GF-D8 (cell line): ENCODE data around the gene TBXAS1.

Source experiments
- DNase-seq: peaks from one replicate; lab custom pipeline; 2025; lab: John Stamatoyannopoulos, UW

The TBXAS1 gene

DNA sequence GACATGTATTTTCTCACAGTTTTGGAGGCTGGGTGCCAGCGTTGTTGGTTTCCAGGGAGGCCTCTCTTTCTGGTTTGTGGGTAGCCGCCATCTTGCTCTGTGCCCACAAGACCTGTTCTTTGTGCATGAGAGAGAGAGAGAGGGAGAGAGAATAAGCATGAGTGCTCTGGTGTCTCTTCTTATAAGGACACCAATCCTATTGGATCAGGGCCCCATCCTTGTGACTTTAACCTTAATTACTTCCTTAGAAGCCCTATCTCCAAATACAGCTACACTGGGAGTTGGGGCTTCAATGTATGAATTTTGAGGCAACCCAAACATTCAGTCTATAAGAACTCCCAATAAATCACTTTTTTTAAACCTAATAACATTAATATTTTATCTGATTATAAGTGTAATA lies 119.1 kb downstream of the TBXAS1 start:
- DNase-seq = no peak

DNA sequence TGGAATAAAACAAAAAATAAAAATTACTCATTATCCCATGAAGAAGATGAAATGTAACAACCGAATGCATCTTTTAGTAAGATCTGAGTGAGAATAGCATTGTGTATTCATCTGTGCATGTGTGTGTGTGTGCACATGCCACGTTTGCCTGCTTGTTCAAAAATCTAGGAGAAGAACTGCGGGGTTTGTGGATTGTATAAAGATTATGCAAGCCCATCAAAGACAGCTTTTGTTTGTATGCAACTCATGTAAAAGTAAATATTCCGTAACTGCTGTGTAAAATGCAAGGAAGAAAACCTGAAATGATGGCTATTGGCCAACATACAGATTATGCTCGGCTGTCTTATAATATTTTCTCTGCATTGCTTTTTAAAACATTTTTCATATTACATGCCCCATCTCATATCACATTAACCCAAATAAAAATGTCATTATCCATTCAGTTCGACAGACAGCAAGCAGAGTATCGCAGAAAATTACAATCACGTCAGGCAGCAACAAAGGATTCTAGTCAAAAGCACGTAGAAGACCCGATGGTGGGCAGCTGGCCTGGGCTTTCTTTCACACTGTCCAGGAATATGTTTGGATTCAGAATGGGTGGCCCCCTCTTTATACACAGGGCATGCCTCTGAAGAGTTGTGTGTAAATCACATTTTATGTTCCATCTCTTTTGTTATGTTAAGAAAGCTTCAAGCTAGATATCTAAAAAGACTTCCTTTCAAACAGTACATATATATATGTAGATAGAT lies 119.7 kb downstream of the TBXAS1 start:
- no peak for DNase-seq

DNA sequence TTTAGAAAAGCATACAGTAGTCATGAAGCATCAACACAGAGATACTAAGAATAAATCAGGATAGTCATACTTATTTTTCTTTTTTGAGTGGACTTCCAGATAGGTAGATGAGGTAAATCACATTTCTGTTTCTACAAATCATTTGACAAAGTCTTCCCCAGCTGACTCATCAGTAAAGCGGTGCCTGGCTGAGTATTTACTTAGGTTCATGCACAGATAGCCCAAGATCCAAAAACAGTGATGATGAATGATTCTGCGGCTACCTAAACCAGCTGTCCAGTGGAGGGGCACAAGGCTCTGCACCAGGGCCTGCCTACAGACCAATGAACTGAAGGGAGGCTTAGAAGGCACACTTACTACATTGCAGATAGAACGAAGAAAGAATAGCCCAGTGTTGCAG lies 120.6 kb downstream of the TBXAS1 start:
- no peak for DNase-seq

DNA sequence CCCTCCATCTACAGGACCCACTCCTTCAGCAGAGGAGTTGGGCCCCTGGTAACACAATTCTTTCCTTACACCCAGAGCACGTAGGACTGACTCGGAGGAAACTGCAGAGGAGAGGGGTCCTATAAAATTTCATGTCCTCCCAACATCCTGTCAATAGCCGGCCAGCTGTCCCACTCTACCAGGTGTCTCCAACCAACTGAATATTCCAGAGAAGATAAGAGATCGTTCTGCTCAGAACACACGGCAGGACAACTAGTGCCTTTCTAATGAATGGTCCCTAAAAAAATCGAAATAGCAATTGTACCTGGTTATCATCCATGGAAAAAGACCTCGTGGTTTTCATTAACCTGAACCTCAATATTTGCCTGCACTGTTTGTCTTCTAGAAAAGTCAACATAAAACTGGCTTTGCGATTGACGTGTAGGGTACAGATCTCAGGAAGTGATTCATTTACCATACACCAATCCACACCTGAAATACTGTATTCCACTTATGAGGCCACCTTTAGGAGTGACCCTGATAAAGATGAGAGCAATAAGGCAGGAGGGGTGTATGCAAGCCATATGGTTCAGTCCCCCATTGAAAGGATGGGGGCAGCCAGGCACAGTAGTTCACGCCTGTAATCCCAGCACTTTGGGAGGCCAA lies 121.9 kb downstream of the TBXAS1 start:
- DNase-seq = no peak

DNA sequence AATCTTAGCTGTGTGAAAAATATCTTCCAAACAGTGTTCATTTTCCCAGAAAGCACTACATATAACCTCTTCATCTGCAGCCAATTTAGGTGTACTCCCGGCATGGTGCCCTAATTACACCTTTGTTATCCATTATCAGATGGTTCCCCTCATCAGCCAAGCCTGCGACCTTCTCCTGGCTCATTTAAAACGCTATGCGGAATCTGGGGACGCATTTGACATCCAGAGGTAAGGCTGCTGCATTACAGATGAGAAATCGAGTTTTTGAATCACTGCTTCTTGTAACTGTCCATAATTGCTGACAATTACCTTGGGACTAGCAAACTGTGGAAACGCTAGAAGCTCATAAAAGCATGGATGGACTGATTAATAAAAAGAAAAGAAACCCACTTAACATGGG lies 124.2 kb downstream of the TBXAS1 start:
- no peak for DNase-seq

DNA sequence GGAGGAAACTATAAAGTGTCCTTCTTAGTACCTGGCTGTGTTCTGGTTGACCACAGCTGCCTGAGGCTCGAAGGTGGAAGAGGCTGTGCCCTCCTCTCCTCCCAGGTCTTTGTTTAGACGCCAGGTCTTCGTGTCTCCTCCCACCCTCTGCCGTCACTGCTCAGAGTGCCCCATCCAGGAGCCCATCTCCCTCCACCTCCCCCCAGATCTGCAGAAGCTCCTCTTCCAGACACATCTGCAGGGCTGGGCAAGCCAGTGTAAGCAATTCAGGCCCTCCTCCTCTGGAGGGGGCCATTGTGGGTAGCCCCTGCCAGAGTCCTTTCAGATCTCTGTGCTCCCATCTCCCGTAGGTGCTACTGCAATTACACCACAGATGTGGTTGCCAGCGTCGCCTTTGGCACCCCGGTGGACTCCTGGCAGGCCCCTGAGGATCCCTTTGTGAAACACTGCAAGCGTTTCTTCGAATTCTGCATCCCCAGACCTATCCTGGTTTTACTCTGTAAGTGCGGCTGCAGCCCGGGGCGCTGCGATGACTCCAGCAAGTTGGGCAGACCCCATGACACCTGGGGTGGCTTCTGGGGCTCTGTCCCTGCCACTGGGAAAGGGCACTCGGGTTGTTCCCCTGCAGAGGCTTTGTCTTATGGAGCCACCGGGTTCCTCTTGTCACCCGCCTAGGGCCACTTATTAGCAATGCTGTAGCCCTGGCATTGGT lies 126.2 kb downstream of the TBXAS1 start:
- DNase-seq = no peak

DNA sequence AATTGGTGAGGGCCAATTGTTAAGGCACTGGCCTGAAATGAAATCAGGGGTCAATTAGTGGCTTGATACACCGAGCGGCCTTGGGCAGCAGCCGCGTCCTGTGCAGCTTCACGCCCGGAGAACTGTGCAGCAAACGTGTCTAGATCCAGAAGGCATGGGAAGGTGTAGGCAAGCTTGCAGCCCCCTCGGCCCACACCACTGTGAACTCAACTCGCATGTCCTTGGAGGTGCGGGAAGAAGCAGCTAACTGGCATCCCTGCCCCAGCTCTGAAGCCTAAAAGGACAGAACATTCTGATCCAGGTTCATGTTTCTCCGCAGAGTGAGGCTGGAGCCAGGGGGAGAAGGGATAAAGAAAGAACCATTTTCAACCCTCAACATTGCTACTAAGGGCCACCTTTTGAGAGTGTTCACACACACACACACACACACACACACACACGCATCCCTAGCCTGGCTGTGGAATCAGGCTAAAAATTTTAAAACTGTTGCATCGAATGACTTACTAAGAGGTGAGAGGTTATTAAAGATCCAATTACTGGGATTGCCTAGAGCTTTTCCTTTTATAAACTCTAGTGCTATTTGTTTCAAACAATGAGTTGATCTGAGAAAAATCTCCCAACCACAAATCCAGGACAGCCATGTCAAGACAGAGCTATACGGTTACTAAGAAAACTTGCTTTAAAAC lies 129.7 kb downstream of the TBXAS1 start:
- no peak for DNase-seq

DNA sequence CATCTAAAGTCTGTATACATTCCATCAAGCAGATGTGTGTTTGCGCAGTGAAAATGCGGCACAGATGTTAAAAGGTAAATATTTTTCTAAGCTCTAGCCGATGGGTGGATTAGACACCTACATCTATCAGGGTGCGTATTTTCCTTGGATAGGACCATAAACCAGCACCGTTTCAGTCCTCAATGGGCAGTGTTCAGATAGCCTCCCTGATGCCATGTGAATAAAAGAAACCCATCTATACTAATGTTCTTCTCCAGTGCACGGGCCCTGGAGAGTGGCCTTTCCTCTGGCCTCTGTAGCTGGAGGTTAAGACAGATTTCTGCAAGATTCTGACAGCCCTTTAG lies 130.2 kb downstream of the TBXAS1 start:
- no peak for DNase-seq

DNA sequence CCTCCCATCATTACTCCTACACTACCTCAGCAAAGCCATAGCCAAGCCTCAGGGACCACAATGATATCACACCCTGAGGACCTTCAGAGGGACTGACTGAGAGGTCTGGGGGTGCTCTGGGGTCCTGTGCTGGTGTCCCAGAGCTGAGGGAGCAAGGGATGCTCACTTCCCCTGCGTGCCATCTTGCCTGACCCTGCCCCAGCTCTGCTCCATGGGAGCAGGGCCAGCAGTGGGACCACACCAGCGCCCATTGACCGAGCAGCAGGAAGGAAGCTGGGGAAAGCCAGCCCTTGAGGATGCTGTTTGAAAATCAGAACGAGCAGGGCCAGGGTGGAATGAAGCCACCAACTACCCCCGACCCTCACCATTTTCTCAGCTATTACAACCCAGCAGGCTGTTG lies 130.7 kb downstream of the TBXAS1 start:
- DNase-seq = no peak

DNA sequence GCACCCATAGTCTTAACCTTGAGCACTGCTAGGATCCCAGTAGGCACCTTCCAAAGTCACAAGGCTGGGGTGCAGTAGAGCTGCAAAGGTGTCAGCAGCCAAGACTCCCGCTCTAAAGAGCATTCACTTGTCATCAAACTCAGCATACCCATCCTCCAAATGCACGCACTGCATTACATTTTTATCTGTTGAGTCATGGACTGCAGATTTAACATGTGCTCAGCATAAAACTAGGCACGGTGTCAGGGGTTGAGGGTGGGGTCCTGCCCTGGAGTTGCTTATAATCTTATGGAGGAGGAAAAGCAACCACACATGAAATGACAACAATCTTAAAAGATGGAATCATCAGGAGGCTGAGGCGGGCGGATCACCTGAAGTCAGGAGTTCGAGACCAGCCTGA lies 131.1 kb downstream of the TBXAS1 start:
- DNase-seq = no peak

DNA sequence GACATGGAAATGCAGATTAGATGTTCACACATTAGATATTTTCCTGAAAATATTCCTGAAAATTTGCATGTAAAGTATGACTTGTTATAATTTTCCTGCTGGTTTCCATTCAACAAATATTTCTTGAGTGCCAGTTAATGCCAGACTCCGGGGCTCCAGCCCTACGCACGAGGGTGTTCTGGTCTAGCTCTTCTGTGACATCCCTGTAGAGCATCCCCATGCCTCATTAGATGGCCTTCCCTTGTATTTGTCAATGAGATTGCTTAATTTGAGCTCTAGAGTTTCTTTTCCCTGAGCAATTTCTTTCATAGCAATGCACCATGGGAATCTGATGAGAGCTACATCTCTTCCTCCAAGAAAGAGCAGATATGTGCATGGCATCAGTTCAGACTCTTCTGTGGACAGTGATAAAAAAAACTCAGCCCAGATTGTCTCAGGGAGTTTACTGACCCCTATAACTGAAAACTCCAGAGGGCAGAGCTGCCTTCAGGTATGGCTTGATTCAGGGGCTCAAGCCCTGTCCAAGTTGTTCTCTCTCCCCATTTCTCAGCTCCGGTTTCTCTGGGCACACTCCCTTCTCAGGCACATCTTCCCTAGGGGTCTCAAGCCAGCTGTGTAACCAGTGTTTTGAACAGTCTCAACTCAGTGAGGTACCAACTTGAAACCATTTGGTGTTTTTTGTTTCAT lies 137.0 kb downstream of the TBXAS1 start:
- DNase-seq = no peak

DNA sequence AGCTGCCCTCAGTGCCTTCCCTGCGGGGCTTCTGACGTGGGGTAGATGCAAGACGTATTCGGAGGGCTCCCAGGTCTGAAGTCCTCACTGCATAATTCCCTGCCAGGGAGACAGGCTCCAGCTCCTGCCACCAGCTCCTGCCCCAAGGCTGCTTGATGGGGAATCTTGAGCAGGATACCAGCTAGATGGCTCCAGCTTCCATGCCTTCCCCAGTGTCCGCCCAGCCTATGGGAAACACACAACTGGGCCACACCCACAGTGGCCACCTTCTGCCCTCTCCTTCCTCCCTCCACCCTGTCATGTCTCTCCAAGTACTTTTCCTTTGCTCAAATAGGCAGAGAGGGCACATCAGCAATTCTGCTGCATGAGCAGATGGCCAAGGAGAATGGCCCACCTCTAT lies 137.9 kb downstream of the TBXAS1 start:
- no peak for DNase-seq

DNA sequence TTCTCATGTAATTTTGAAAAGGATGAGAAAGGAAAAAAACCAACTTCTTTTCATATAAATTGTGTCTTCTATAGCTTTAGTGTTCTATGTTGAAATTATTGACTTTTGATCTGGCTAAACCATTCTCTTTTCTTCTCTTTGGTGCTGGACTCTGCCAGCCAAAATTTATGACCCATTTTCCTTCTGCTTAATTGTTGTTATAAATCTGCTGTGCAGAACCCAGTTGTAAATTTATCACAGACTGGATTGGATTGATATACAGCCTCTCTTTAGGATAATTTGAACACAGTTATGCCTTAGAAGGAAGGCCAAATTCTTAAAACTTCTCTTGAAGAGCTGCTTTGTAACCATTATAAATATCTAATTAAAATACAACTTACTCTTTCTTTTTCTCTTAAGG lies 139.9 kb downstream of the TBXAS1 start:
- no peak for DNase-seq

DNA sequence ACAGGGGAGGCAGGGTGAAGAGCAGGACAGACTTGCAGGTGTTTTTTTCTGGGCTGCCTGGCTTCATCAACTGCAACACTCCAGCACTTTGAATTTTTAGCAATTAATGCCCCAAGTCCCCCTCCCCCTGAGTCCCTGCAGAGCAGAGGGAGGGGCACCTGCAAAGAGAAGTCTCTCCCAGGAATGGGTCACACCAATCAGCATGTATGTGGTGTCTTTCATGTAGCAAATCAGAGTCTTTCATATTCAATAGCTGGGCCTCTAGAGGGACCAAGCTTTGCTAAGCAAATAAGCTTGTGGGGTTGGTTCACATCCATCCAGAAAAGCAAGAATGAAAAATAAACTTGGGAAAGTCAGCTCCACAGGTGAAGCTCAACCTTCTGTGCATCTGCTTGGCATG lies 143.0 kb downstream of the TBXAS1 start:
- no peak for DNase-seq

DNA sequence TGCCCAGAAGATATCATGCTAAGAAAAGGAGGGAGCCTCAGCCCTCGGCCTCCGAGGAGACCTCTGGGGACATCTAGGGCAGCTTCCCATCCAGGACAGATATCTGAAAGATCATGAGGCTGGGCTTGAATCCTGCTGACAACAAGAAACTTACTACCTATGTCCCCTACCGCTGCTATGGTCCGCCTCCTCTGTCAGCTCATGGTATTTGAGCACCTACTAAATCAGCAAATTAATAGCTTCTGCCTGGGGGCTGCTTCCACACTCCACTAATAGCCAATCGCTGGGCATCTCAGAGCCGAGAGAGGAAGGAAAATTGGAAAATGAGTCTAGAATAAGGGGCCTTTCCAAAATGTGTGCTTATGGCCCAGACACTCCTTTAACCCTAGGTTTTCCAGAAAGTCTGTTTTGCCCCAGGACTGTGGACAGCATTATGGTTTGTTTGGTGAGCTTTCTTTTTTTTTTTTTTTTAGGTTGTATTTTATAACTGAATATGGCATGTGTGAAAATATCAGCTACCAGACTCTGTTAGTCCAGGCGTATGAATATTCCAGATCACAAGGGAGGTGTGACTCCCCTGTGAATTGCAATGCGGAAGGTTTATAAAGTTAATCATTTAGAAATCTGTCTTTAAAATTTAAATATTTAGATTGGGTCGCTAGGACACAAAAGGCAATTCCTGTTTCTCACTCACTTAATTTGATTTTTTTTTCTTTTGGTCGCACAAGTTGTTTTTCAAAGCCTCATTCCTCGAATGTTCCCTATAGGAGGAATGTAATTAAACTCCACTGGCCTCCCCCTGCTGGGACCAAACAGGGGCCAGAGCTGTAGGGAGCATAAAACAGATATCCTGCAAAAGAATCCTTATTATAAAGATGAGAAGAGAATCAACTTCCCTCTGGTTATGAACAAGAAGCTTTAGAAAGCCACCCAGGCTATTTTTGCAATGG lies 144.3 kb downstream of the TBXAS1 start:
- DNase-seq = no peak

DNA sequence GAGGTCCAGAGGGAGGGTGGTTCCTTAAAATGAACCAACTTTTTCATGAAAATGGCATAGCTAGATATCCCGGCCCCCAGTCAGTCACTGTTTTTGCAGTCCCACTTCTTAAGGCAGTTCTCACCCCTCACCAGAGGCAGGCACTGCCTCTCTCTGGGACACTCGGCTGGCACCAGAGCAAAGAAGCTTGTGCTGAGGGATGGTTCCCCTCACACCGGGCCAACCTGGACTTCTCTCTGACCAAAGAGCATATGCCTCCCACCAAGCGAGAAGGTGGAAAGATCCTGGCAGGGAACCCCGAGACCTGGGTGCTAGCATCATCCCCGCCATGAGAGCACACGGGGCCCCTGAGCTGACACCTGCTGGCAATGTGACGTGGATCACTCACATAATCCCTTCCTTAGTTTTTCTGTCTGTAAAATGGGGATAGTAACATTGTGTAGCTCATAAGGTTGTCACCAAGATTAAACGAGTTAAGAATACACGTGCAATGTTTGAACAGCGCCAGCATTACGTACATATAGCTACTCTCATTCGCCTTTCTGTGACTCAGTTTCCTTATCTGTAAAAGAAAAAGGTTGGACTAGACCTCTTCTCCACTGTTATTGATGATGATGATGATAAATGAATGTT lies 145.2 kb downstream of the TBXAS1 start:
- no peak for DNase-seq

DNA sequence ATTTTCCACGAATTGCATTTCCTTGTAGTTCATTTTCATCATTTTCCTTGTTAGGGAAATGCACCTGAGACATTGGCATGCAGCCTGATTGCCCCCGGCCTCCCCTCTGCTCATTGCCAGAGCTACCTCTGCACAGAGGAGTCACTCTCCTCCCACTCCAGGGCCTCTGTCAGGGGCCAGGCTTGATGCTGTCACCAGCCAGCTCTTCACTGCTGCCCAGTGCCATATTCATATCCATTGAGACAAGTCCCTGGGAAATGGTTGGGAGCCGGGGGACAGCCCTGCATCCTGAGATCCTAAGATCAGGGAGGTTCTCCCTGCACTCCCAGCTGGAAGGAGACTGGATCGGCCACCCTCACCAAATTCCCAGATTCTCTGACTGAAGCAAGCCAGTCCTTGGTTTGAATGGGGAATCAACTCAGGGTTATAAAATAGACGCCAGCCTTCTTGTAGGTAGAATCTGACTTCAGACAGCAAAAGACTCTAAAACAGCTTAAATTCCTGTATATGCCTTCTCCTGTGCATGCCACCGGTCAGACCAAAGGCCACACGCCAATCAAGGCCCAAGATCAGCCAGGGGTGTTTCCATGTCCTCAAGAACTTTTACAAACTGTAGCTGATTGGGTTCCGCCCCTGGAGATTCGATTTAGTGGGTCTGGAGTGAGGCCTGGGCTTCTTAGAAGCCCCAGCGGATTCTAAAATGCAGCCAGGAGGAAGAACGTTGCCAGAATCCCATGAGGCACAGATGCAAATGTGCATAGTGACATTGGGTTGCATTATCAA lies 147.2 kb downstream of the TBXAS1 start:
- DNase-seq = no peak

DNA sequence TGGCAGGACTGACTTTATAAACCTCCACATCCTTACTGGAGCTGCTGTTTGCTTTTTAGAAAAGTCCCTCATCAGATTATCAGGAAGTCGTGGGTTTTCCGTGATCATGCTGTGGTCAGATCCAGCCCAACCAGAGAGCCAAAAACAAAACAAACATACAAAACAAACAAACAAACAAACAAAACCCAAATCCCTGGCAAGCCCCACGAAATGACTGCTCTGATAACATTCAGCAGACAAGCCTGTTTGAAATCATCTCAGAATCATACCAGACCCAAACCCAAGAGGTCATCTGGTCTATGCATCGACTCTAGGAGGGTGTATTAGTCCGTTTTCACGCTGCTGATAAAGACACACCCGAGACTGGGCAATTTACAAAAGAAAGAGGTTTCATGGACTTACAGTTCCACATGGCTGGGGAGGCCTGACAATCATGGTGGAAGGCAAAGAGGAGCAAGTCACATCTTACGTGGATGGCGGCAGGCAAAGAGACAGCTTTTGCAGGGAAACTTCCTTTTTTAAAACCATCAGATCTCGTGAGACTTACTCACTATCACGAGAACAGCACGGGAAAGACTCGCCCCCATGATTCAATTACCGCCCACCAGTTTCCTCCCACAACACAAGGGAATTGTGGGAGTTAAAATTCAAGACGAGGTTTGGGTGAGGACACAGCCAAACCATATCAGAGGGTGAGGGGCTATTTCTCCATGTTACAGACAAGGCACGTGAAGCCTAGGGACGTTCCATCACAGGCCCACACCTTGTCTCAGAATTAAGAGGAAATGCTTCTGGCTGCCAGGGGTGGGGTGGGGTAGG lies 148.0 kb downstream of the TBXAS1 start:
- DNase-seq = no peak

DNA sequence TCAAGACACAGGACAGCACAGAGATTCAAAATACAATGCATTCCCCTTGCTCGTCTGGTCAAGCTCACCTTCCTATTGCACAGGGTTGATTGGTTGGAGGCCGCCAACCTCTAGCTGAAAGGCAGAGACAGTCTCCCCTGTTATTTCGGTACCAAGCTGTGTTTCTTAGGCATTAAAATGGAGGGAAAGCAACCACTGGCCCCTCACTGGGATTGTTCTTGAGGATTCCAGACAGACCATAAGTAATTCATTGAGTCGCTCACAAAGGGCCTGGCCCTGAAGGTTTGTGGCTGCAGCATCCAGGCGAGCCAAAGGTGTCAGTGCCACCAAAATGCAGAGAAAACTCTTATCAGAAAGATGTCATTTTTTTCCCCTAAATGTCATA lies 152.4 kb downstream of the TBXAS1 start:
- no peak for DNase-seq
